ENCODE measurements around the gene CANT1.
"Not testable (repeated sequence)": the region's sequence is repeated elsewhere in the genome, so short reads cannot be mapped to it uniquely, and the experiment has no call there.

The CANT1 gene

GRCh38 chr17:78954684-78955083 is 54.9 kb downstream of the CANT1 start:
- DNase-seq, result no peak

GRCh38 chr17:78953356-78954350 is 55.9 kb downstream of the CANT1 start:
- no peak for DNase-seq

DNA sequence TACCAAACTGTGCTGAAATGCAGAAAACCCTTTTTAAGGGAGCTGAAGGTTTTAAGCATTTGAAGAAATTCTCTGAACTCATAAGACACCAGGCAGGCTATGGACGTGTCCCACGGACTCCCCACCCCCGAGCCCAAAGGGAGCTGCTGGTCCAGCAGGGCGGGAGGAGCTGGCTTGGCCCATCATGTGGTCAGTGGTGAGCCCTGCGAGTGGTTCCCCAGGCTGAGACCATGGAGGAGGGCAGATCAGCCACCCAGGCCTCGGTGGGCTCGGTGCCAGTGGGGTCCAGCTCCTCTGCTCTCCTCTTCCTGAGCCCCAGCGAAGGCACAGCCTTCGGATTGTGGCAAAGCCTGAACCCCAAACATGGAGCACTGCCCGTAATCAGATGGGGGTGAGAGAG is 56.9 kb downstream of the CANT1 start:
- no peak for DNase-seq

DNA sequence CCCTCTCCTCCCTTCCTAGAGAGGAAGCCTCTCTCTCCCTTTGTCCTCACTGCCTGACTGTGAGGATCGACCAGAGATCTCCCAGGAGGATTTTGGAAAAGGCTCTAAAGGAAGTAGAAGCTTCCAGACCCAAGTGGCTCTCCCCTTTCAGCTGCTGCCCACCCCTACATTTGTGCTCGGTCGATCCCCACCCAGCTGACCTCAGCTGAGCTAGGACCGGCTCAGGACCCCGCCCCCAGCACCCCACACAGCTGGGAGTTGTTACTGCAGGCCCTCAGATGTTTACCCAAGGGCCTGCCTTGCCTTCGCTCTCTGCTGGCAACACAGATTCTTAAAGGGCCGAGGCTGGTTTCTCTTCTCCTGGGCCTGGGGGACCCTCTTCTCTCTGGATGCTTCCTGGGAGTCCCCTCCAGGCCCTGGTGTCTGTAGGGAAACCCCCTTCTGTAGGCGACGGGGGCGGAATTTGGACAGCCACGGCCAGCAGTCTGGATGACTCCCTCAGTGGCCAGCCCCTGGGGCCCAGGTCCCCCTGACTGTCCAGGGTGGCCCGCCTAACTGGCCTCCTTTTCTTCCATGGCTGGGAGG is 57.5 kb downstream of the CANT1 start:
- no peak for DNase-seq

- DNase-seq, result no peak
Measured at GRCh38 chr17:78950870-78951269, 58.7 kb downstream of the CANT1 start.

GRCh38 chr17:78947235-78948149 is 62.1 kb downstream of the CANT1 start:
- no peak for DNase-seq

- DNase-seq, result no peak
Measured at GRCh38 chr17:78946631-78947030, 62.9 kb downstream of the CANT1 start.

GRCh38 chr17:78946131-78946530 is 63.4 kb downstream of the CANT1 start:
- DNase-seq, result no peak

DNA sequence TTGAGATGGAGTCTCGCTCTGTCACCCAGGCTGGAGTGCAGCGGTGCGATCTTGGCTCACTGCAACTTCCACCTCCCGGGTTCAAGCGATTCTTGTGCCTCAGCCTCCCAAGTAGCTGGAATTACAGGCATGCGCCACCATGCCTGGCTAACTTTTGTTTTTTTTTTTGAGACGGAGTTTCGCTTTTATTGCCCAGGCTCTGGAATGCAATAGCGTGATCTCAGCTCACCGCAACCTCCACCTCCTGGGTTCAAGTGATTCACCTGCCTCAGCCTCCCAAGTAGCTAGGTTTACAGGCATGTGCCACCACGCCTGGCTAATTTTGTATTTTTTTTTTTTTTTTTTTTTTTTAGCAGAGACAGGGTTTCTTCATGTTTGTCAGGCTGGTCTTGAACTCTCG is 64.1 kb downstream of the CANT1 start:
- not testable (repeated sequence) for DNase-seq

GRCh38 chr17:78944956-78945355 is 64.6 kb downstream of the CANT1 start:
- no peak for DNase-seq

DNA sequence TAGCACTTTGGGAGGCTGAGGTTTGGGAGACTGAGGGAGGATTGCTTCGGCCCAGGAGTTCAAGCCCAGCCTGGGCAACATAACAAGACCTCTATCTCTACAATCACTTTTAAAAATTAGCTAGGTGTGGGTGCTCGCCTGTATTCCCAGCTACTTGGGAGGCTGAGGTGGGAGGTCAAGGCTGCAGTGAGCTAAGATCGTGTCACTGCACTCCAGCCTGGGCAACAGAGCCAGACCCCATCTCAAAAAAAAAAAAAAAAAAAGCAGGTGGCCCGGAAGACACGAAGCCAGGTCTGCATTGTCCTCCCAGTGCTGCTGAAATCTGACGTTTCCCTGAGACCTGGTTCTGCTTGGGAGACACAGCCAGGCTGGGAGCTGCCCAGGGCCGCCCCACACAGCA is 65.5 kb downstream of the CANT1 start:
- no peak for DNase-seq

All from NCI-H2081 treated with DMSO at 0.1 percent for 48 hours (cell line).